ENCODE data around the gene FRMD4A.

DNA sequence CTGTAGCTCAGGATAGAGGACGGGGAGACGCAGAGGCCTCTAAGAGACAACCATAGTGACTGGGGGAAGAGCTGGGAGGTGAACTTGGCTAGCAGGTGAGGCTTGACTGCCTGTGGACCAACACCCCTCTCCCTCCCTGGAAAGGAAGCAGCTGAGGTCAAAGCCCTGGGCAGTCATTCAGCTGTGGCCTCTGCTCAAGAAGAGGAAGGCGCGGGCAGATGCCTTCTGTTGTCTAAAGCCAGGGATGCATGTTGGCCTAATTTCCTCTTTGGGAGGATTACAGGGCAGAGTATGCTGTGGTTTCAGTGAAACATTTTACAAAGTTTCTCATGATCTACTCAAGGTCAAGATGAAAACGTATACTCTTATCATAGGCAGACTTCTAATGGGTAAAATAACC, 416.8 kb downstream of the FRMD4A start:
- TF ChIP-seq, protein P1, sequence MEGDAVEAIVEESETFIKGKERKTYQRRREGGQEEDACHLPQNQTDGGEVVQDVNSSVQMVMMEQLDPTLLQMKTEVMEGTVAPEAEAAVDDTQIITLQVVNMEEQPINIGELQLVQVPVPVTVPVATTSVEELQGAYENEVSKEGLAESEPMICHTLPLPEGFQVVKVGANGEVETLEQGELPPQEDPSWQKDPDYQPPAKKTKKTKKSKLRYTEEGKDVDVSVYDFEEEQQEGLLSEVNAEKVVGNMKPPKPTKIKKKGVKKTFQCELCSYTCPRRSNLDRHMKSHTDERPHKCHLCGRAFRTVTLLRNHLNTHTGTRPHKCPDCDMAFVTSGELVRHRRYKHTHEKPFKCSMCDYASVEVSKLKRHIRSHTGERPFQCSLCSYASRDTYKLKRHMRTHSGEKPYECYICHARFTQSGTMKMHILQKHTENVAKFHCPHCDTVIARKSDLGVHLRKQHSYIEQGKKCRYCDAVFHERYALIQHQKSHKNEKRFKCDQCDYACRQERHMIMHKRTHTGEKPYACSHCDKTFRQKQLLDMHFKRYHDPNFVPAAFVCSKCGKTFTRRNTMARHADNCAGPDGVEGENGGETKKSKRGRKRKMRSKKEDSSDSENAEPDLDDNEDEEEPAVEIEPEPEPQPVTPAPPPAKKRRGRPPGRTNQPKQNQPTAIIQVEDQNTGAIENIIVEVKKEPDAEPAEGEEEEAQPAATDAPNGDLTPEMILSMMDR (IDR thresholded peaks at IDR 0.05): no peak
- no peak for TF ChIP-seq POLR2AphosphoS5 (IDR thresholded peaks at IDR 0.05)

All from upper lobe of left lung (tissue), 4 donors.